ENCODE measurements around the gene C12orf56.
"Not testable (repeated sequence)": the region's sequence is repeated elsewhere in the genome, so short reads cannot be mapped to it uniquely, and the experiment has no call there.

C12orf56 gene

DNA sequence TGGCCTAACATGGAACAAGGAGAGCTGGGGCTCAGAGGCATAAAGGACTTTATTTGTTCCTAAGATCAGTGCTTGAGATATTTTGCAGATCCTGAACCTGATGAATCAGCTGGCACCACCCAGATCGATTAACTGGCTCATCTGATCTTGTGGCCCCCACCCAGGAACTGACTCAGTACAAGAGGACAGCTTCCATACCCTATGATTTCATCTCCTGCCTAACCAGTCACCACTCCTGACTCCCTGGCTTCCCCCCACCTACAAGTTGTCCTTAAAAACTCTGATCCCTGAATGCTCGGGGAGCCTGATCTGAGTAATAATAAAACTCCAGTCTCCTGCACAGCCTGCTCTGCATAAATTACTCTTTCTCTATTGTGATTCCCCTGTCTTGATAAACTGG, 5.1 kb downstream of the C12orf56 start:
- TF ChIP-seq, protein P1, sequence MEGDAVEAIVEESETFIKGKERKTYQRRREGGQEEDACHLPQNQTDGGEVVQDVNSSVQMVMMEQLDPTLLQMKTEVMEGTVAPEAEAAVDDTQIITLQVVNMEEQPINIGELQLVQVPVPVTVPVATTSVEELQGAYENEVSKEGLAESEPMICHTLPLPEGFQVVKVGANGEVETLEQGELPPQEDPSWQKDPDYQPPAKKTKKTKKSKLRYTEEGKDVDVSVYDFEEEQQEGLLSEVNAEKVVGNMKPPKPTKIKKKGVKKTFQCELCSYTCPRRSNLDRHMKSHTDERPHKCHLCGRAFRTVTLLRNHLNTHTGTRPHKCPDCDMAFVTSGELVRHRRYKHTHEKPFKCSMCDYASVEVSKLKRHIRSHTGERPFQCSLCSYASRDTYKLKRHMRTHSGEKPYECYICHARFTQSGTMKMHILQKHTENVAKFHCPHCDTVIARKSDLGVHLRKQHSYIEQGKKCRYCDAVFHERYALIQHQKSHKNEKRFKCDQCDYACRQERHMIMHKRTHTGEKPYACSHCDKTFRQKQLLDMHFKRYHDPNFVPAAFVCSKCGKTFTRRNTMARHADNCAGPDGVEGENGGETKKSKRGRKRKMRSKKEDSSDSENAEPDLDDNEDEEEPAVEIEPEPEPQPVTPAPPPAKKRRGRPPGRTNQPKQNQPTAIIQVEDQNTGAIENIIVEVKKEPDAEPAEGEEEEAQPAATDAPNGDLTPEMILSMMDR (conservative IDR thresholded peaks at IDR 0.05): no peak
- TF ChIP-seq ZFX (IDR thresholded peaks at IDR 0.05): no peak

DNA sequence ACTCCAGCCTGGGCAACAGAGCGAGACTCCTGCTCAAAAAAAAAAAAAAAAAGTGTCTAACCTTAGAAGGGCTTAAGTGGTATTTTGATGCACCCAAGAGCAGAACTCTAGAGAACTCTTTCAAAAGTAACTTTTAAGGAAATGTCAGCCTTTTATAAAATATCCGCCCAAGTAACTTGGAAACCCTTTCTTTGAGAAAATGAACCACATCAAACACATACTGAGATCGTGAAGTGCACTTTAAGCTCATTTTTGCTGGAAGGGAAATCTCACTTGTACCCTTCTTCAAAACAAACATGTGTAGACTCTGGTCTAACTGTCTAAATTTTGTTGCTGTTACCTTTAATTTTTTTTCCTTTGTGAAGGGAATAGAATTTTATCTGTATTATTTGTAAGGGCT, 5.5 kb downstream of the C12orf56 start:
- TF ChIP-seq ZFX (IDR thresholded peaks at IDR 0.05): no peak
- no peak overlapping the region for H3K27ac ChIP-seq

More for the DNA sequence above, 5.1 kb downstream of the C12orf56 start:
- no peak overlapping the region for H3K27ac ChIP-seq

- H3K27ac ChIP-seq: no peak overlapping the region
These were observed 6.9 kb downstream of the C12orf56 start for GRCh38 chr12:64383675-64384074.

GRCh38 chr12:64362721-64363305, 27.7 kb downstream of the C12orf56 start:
- H3K27ac ChIP-seq: no peak overlapping the region
- TF ChIP-seq ZFX (IDR thresholded peaks at IDR 0.05): no peak
- TF ChIP-seq, protein P1 (conservative IDR thresholded peaks at IDR 0.05): no peak

More at GRCh38 chr12:64383675-64384074, 6.9 kb downstream of the C12orf56 start:
- TF ChIP-seq, protein P1 (conservative IDR thresholded peaks at IDR 0.05): no peak
- TF ChIP-seq ZFX (IDR thresholded peaks at IDR 0.05): no peak

DNA sequence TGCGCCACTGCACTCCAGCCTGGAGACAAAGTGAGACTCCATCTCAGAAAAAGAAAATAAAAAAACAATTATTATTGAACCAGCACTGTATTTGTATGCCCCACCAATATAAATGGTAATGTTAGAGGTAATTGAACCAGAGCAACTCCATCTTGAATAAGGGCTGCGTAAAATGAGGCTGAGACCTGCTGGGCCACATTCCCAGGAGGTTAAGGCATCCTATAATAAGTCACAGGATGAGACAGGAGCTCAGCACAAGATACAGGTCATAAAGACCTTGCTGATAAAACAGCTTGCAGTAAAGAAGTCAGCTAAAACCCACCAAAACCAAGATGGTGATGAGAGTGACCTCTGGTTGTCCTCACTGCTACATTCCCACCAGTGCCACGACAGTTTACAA, 29.4 kb downstream of the C12orf56 start:
- H3K27ac ChIP-seq: not testable (repeated sequence)

- H3K27ac ChIP-seq: not testable (repeated sequence)
These were observed 34.3 kb downstream of the C12orf56 start for GRCh38 chr12:64356209-64356608.

GRCh38 chr12:64352181-64352580, 38.4 kb downstream of the C12orf56 start:
- no peak for TF ChIP-seq ZFX (IDR thresholded peaks at IDR 0.05)
- TF ChIP-seq, protein P1 (conservative IDR thresholded peaks at IDR 0.05): peak; percentile 22
- H3K27ac ChIP-seq: no peak overlapping the region

DNA sequence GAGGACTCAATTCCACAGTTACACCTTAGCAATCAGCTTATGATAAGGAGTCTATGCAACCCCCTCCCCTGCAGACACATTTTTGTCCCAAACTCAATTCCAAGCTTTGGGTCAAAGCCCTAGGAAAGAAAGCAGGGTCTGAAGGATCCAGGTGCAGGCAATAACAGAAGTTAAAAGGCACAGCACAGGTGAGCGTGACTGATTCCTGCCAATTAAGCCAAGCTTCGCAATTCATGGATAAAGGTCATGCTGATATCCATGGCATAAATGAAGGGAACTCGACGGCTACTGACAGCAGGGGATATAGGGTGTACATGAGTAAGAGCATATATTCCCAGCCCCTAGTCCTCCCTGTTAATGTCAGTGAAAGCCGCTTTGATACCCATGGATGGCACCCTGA, 39.3 kb downstream of the C12orf56 start:
- H3K27ac ChIP-seq: no peak overlapping the region
- TF ChIP-seq, protein P1 (conservative IDR thresholded peaks at IDR 0.05): no peak
- TF ChIP-seq ZFX (IDR thresholded peaks at IDR 0.05): no peak

GRCh38 chr12:64347630-64348029, 42.9 kb downstream of the C12orf56 start:
- H3K27ac ChIP-seq: no peak overlapping the region
- TF ChIP-seq, protein P1 (conservative IDR thresholded peaks at IDR 0.05): no peak
- TF ChIP-seq ZFX (IDR thresholded peaks at IDR 0.05): no peak

DNA sequence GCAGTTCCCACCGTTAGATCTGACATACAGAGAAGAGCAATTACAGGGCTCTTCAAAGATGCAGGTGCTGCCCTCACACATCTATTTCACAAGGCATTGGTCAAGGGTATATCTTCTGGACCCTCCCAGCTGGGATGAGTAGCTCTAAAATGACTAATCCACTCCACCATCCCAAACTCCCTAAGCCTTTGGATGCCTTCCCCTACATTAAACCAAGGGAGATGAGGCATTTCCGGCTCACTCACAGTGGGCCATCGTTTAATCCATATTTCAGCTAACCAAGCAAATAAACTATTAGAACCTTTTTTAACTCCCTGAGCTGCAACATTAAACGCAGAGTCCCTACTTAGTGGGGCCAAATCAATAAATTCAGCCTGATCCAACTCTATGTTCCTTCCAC, 45.9 kb downstream of the C12orf56 start:
- H3K27ac ChIP-seq: not testable (repeated sequence)

DNA sequence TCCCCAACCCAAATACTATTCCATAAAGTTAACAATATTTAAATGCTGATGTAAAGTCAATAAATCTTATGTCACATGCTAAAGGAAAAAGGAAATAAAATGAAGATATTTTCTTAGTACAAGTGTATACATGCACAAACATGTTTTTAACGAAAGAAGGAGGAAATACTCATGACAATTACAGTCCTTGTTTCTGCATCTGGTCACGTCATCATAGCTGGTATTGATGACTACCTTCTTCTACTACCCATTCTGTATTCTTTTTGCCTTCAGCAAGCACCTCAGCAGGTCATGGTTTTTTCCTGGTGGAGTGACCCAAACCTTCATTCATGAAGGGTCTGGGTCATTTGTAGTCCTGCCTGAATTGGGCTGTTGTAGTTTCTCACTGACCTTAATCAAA, 50.0 kb downstream of the C12orf56 start:
- H3K27ac ChIP-seq: not testable (repeated sequence)

Measured in C4-2B (cell line).